Thyroid gland (tissue), 4 donors: ENCODE measurements around the gene FBXL13.

Experiments used
- CTCF ChIP-seq, 6 experiments: fragments of 200-600 bp in 3 of 6; fragments of 450-650 bp in 3 of 6; sonication (generic) in 3 of 6; IDR thresholded peaks; one replicate each; pipeline ENCODE4 v1.5.1; 2016 to 2019; ENCODE audit warnings: antibody characterized with exemption in 6 of 6, mild to moderate bottlenecking in 2 of 6, inconsistent platforms in 1 of 6, moderate library complexity in 1 of 6
- POLR2A ChIP-seq, 2 donors: fragments of 450-650 bp; IDR thresholded peaks; one replicate each; pipeline ENCODE4 v1.6.1; 2017; ENCODE audit warnings: antibody characterized with exemption in 2 of 2, mild to moderate bottlenecking in 2 of 2, moderate library complexity in 1 of 2

- TF ChIP-seq CTCF (IDR thresholded peaks at IDR 0.05) (no peak), POLR2A (IDR thresholded peaks at IDR 0.05) (no peak)
Observed at GRCh38 chr7:102897856-102898531, 176.6 kb downstream of the FBXL13 start.
